DMS 273 treated with DMSO at 0.1 percent for 48 hours (cell line): ENCODE measurements around the gene DNAJB1.

Experiments
- DNase-seq: peaks from one replicate; lab custom pipeline; 2025; lab: John Stamatoyannopoulos, UW

DNAJB1 gene

GRCh38 chr19:14496029-14496833 is 22.0 kb downstream of the DNAJB1 start, which contains the start of gene GIPC1:
GIPC1 (minus strand) TSS chr19:14496127; CDS start chr19:14482976, 13,151 bp downstream.
- peak; percentile 96 for DNase-seq

- DNase-seq, result no peak
Observed at GRCh38 chr19:14495672-14496028, 22.5 kb downstream of the DNAJB1 start.

- no peak for DNase-seq
Observed at GRCh38 chr19:14494910-14495671, 23.1 kb downstream of the DNAJB1 start.

GRCh38 chr19:14494411-14494810 is 23.8 kb downstream of the DNAJB1 start:
- no peak for DNase-seq

GRCh38 chr19:14492756-14493337 is 25.4 kb downstream of the DNAJB1 start:
- no peak for DNase-seq

- DNase-seq, result no peak
Observed at GRCh38 chr19:14487370-14488125, 30.6 kb downstream of the DNAJB1 start.

- no peak for DNase-seq
Observed at GRCh38 chr19:14482172-14482941, 35.8 kb downstream of the DNAJB1 start.

- DNase-seq, result no peak
Observed at GRCh38 chr19:14480700-14481079, 37.5 kb downstream of the DNAJB1 start.

- DNase-seq, result no peak
Observed at GRCh38 chr19:14479975-14480699, 38.1 kb downstream of the DNAJB1 start.

GRCh38 chr19:14479309-14479974 is 38.8 kb downstream of the DNAJB1 start:
- no peak for DNase-seq

- no peak for DNase-seq
Observed at GRCh38 chr19:14478113-14478545, 40.1 kb downstream of the DNAJB1 start.

- no peak for DNase-seq
Observed at GRCh38 chr19:14477418-14478112, 40.6 kb downstream of the DNAJB1 start.

- DNase-seq, result no peak
Observed at GRCh38 chr19:14476673-14477401, 41.4 kb downstream of the DNAJB1 start.

GRCh38 chr19:14476327-14476672 is 41.9 kb downstream of the DNAJB1 start:
- no peak for DNase-seq

- no peak for DNase-seq
Observed at GRCh38 chr19:14475251-14476073, 42.7 kb downstream of the DNAJB1 start, which contains the start of gene PTGER1. PTGER1 (minus strand) TSS chr19:14475354; CDS start chr19:14474320, 1,034 bp downstream.

GRCh38 chr19:14474827-14475226 is 43.4 kb downstream of the DNAJB1 start:
- no peak for DNase-seq

- no peak for DNase-seq
Observed at GRCh38 chr19:14473978-14474578, 44.1 kb downstream of the DNAJB1 start.
